Liver (tissue), 9 donors: ENCODE results near the gene TEX44. TPM values are rescaled to one million over a fixed set of nuclear protein-coding genes. Genes with fewer than 3 reads are reported as not detected.
"Not testable (repeated sequence)": the region's sequence is repeated elsewhere in the genome, so short reads cannot be mapped to it uniquely, and the experiment has no call there.

Experiments used
- DNase-seq: peaks from one replicate; pipeline ENCODE4 v3.0.0-alpha.2; 2017; ENCODE audit warnings: low spot score
- H3K27ac ChIP-seq, 2 donors: one replicate each; pipeline ENCODE4 v1.7.0; 2013; ENCODE audit warnings: inconsistent platforms in 2 of 2, low read length in 2 of 2, control low read depth in 1 of 2, low read depth in 1 of 2, mild to moderate bottlenecking in 1 of 2
- H3K27me3 ChIP-seq, 4 donors: one replicate each; pipeline versions ENCODE4 v1.6.1 to v1.7.0; 2013; ENCODE audit warnings: low read length in 3 of 4, inconsistent platforms in 1 of 4, mild to moderate bottlenecking in 1 of 4, moderate library complexity in 1 of 4; ENCODE audit not compliant: control insufficient read depth in 4 of 4, insufficient read depth in 4 of 4
- H3K36me3 ChIP-seq, 4 donors: one replicate each; pipeline versions ENCODE4 v1.6.1 to v1.7.0; 2013; ENCODE audit warnings: low read length in 3 of 4, mild to moderate bottlenecking in 3 of 4, low read depth in 1 of 4, moderate library complexity in 1 of 4; ENCODE audit not compliant: control insufficient read depth in 4 of 4, insufficient read depth in 3 of 4
- H3K4me1 ChIP-seq, 4 donors: one replicate each; pipeline versions ENCODE4 v1.6.1 to v1.7.0; 2013; ENCODE audit warnings: low read length in 3 of 4, mild to moderate bottlenecking in 3 of 4, moderate library complexity in 1 of 4; ENCODE audit not compliant: control insufficient read depth in 4 of 4, insufficient read depth in 4 of 4
- H3K4me3 ChIP-seq, 3 donors: one replicate each; pipeline versions ENCODE4 v1.6.1 to v1.7.0; 2013; ENCODE audit warnings: low read length in 3 of 3, control low read depth in 1 of 3, low read depth in 1 of 3, mild to moderate bottlenecking in 1 of 3
- H3K9ac ChIP-seq, 2 donors: one replicate each; pipeline ENCODE4 v1.7.0; 2013; ENCODE audit warnings: low read length in 2 of 2, mild to moderate bottlenecking in 2 of 2, moderate library complexity in 2 of 2, control low read depth in 1 of 2, low read depth in 1 of 2
- H3K9me3 ChIP-seq, 4 donors: one replicate each; pipeline versions ENCODE4 v1.6.1 to v1.7.0; 2013; ENCODE audit warnings: low read length in 3 of 4; ENCODE audit not compliant: control insufficient read depth in 4 of 4
- CTCF ChIP-seq: fragments of 150-350 bp; IDR thresholded peaks from 2 replicates; pipeline ENCODE4 v1.5.1; 2017; ENCODE audit warnings: improper control_type of control experiment, low read depth, low read length; ENCODE audit not compliant: missing input control
- FOXA1 ChIP-seq: IDR thresholded peaks from 2 replicates; pipeline ENCODE4 v1.6.1; 2016; ENCODE audit warnings: antibody characterized with exemption
- FOXA2 ChIP-seq: IDR thresholded peaks from 2 replicates; pipeline ENCODE4 v1.6.1; 2016; ENCODE audit warnings: antibody characterized with exemption
- GABPA ChIP-seq, 2 donors: IDR thresholded peaks in 1 of 2; conservative IDR thresholded peaks in 1 of 2; 2 replicates each; pipeline ENCODE4 v1.6.1; 2016; ENCODE audit warnings: antibody characterized with exemption in 2 of 2, mild to moderate bottlenecking in 1 of 2, moderate library complexity in 1 of 2
- HNF4G ChIP-seq: IDR thresholded peaks from 2 replicates; pipeline ENCODE4 v1.6.1; 2016; ENCODE audit warnings: antibody characterized with exemption
- REST ChIP-seq: IDR thresholded peaks from 2 replicates; pipeline ENCODE4 v1.6.1; 2016; ENCODE audit warnings: antibody characterized with exemption, mild to moderate bottlenecking
- RXRA ChIP-seq, 2 donors: IDR thresholded peaks; 2 replicates each; pipeline ENCODE4 v1.6.1; 2017 to 2018; ENCODE audit warnings: antibody characterized with exemption in 2 of 2, mild to moderate bottlenecking in 1 of 2
- SP1 ChIP-seq: IDR thresholded peaks from 2 replicates; pipeline ENCODE4 v1.6.1; 2018; ENCODE audit warnings: antibody characterized with exemption, mild to moderate bottlenecking
- TAF1 ChIP-seq: conservative IDR thresholded peaks from 2 replicates; pipeline ENCODE4 v1.6.1; 2016; ENCODE audit warnings: antibody characterized with exemption, mild to moderate bottlenecking
- YY1 ChIP-seq: IDR thresholded peaks from 2 replicates; pipeline ENCODE4 v1.6.1; 2016; ENCODE audit warnings: antibody characterized with exemption, mild to moderate bottlenecking
- ZBTB33 ChIP-seq: IDR thresholded peaks from 2 replicates; pipeline ENCODE4 v1.6.1; 2016; ENCODE audit warnings: antibody characterized with exemption
- WGBS: extraction: QIAGEN DNeasy Blood & Tissue Kit; methylation state at CpG from one replicate; pipeline ENCODE4 v1.1.7; 2013; 5-methylcytosine and 5-hydroxymethylcytosine counted together
- polyA plus RNA-seq, 2 donors: library from polyadenylated mRNA; stranded (reverse) in 1 of 2; unstranded in 1 of 2; fragments of 200-250 nt in 1 of 2; fragments of >200 nt in 1 of 2; fragmentation: Nextera tagmentation in 1 of 2; extraction: Ambion mirVana in 1 of 2; gene quantifications; one replicate each; pipeline versions ENCODE4 v1.2.1 to v1.2.3, GENCODE V29; 2013 to 2015
- total RNA-seq, 2 donors: library from RNA; depleted of rRNA; stranded (reverse); fragments of >200 nt; gene quantifications; one replicate each; pipeline ENCODE4 v1.2.3, GENCODE V29; 2014
- donor health status: healthy.
- donor health status: healthy.
- donor health status: healthy.
- donor health status: healthy.
- donor health status: healthy.

The TEX44 gene
- total and polyA plus RNA-seq, 4 donors = not detected

- no peak for TF ChIP-seq GABPA (IDR thresholded peaks at IDR 0.05 in 1 of 2, conservative IDR thresholded peaks at IDR 0.05 in 1 of 2)
- TF ChIP-seq REST = no peak
Measured at GRCh38 chr2:231575612-231576256, 16.9 kb upstream of the TEX44 start (continued).

- WGBS = 81% methylated on average over 4 of the region's 4 CpGs
- TF ChIP-seq CTCF = no peak
- no peak for TF ChIP-seq GABPA (IDR thresholded peaks at IDR 0.05 in 1 of 2, conservative IDR thresholded peaks at IDR 0.05 in 1 of 2)
- no peak for TF ChIP-seq HNF4G
- H3K36me3 ChIP-seq = no peaks in the 10 kb centered on the region
- H3K9me3 ChIP-seq = no peaks in the 10 kb centered on the region
- no peak overlapping the region for H3K9ac ChIP-seq
- H3K4me1 ChIP-seq = no peaks in the 10 kb centered on the region
- no peak overlapping the region for H3K27ac ChIP-seq
- no peak overlapping the region for H3K4me3 ChIP-seq
- DNase-seq = no peak
- no peaks in the 10 kb centered on the region for H3K27me3 ChIP-seq
Measured at GRCh38 chr2:231576465-231576864, 16.2 kb upstream of the TEX44 start.

- H3K36me3 ChIP-seq, DNase-seq, H3K9me3 ChIP-seq, H3K27me3 ChIP-seq, H3K4me3 ChIP-seq, H3K4me1 ChIP-seq, H3K27ac ChIP-seq, H3K9ac ChIP-seq: not testable (repeated sequence)
- WGBS = 96% methylated on average over 2 of the region's 2 CpGs
Measured at GRCh38 chr2:231578655-231579054, 14.0 kb upstream of the TEX44 start.

GRCh38 chr2:231579560-231579959 is 13.1 kb upstream of the TEX44 start:
- Histone ChIP-seq H3K27ac (no peak overlapping the region), H3K4me1 (no peaks in the 10 kb centered on the region), H3K4me3 (no peak overlapping the region), H3K9ac (no peak overlapping the region), H3K36me3 (no peaks in the 10 kb centered on the region), H3K27me3 (no peaks in the 10 kb centered on the region), H3K9me3 (no peaks in the 10 kb centered on the region)
- WGBS = 93% methylated on average over 3 of the region's 3 CpGs
- no peak for DNase-seq
- no peak for TF ChIP-seq HNF4G
- no peak for TF ChIP-seq TAF1
- TF ChIP-seq YY1 = no peak
- TF ChIP-seq CTCF = no peak
- TF ChIP-seq RXRA (IDR thresholded peaks at IDR 0.05) = no peak
- no peak for TF ChIP-seq FOXA2
- TF ChIP-seq SP1 = no peak
- no peak for TF ChIP-seq FOXA1
- no peak for TF ChIP-seq ZBTB33
- no peak for TF ChIP-seq REST
